GM12892 (cell line): ENCODE data around the gene HSPB2.

Experiments used
- POLR2A ChIP-seq: IDR thresholded peaks from 2 replicates; pipeline ENCODE4 v1.6.1; 2011; ENCODE audit warnings: low read depth, low read length, control low read depth
- POLR2AphosphoS5 ChIP-seq: IDR thresholded peaks from 2 replicates; pipeline ENCODE4 v1.6.1; 2011; ENCODE audit warnings: low read depth, low read length, control low read depth
- TAF1 ChIP-seq: IDR thresholded peaks from 2 replicates; pipeline ENCODE4 v1.6.1; 2011; ENCODE audit warnings: low read depth, mild to moderate bottlenecking, control low read depth, low read length, borderline replicate concordance

- TF ChIP-seq TAF1 (no peak), POLR2AphosphoS5 (no peak), POLR2A (no peak)
Measured at GRCh38 chr11:111937844-111938243, 25.3 kb downstream of the HSPB2 start.
